ENCODE results near the gene EIF2B2.

EIF2B2 gene

DNA sequence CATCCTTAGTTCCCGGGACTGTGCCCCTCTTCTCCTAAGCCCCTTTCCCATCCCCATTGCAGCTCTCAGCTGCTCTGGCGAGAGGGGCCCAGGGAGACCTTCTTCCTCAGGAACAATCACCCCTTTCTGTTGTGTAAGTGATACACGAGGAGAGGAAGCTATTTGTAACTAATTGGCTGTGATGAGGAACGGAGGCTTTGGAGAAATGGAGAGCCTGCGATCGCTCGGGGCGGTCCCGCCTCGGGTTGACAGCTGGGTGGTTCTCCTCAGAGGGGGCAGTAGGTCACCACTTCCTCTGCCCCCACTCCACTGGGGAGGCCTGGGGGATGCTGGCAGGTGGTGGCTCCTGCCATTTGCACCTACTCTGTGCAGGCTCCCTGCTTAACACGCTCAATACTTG lies 40.7 kb upstream of the EIF2B2 start:
- TF ChIP-seq, protein P1, sequence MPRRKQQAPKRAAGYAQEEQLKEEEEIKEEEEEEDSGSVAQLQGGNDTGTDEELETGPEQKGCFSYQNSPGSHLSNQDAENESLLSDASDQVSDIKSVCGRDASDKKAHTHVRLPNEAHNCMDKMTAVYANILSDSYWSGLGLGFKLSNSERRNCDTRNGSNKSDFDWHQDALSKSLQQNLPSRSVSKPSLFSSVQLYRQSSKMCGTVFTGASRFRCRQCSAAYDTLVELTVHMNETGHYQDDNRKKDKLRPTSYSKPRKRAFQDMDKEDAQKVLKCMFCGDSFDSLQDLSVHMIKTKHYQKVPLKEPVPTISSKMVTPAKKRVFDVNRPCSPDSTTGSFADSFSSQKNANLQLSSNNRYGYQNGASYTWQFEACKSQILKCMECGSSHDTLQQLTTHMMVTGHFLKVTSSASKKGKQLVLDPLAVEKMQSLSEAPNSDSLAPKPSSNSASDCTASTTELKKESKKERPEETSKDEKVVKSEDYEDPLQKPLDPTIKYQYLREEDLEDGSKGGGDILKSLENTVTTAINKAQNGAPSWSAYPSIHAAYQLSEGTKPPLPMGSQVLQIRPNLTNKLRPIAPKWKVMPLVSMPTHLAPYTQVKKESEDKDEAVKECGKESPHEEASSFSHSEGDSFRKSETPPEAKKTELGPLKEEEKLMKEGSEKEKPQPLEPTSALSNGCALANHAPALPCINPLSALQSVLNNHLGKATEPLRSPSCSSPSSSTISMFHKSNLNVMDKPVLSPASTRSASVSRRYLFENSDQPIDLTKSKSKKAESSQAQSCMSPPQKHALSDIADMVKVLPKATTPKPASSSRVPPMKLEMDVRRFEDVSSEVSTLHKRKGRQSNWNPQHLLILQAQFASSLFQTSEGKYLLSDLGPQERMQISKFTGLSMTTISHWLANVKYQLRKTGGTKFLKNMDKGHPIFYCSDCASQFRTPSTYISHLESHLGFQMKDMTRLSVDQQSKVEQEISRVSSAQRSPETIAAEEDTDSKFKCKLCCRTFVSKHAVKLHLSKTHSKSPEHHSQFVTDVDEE (CRISPR knock-in tag; IDR thresholded peaks at IDR 0.05): no peak

DNA sequence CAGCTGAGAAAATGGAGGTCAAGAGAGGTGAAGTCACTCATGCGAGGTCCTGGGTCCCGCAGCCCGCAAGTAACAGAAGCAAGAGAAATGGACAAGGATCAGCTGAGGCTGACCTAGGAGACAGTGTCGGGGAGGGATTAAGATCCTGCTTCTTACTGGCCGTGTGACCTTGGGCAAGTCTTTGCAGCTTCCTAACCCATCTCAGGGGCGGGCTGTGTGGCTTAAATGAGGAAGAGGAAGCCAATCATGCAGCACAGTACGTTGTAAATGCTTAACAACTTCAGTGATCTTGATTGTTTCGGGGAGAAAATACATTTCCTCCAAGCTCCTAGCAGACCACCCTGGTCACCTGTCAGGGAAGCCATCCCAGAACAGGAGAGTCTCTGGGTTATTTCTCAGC lies 40.2 kb upstream of the EIF2B2 start:
- TF ChIP-seq ZNF8 (CRISPR knock-in tag; IDR thresholded peaks at IDR 0.05) (no peak), ESRRG (CRISPR knock-in tag; IDR thresholded peaks at IDR 0.05) (no peak), PPARA (CRISPR knock-in tag; IDR thresholded peaks at IDR 0.05; ENCODE audit: borderline replicate concordance) (no peak), TOX (CRISPR knock-in tag; IDR thresholded peaks at IDR 0.05; ENCODE audit: borderline replicate concordance) (no peak), RARB (CRISPR knock-in tag; IDR thresholded peaks at IDR 0.05) (no peak), ZNF565 (CRISPR knock-in tag; conservative IDR thresholded peaks at IDR 0.05; ENCODE audit: low read depth) (no peak), GLIS3 (CRISPR knock-in tag; IDR thresholded peaks at IDR 0.05) (no peak), BACH2 (CRISPR knock-in tag; IDR thresholded peaks at IDR 0.05; ENCODE audit: borderline replicate concordance) (no peak), OSR1 (CRISPR knock-in tag; IDR thresholded peaks at IDR 0.05) (no peak), ZC3H10 (CRISPR knock-in tag; IDR thresholded peaks at IDR 0.05) (no peak), ZFP30 (CRISPR knock-in tag; IDR thresholded peaks at IDR 0.05) (no peak), ZNF70 (CRISPR knock-in tag; IDR thresholded peaks at IDR 0.05) (no peak)
- TF ChIP-seq, protein P2, sequence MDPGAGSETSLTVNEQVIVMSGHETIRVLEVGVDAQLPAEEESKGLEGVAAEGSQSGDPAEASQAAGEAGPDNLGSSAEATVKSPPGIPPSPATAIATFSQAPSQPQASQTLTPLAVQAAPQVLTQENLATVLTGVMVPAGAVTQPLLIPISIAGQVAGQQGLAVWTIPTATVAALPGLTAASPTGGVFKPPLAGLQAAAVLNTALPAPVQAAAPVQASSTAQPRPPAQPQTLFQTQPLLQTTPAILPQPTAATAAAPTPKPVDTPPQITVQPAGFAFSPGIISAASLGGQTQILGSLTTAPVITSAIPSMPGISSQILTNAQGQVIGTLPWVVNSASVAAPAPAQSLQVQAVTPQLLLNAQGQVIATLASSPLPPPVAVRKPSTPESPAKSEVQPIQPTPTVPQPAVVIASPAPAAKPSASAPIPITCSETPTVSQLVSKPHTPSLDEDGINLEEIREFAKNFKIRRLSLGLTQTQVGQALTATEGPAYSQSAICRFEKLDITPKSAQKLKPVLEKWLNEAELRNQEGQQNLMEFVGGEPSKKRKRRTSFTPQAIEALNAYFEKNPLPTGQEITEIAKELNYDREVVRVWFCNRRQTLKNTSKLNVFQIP (CRISPR knock-in tag; IDR thresholded peaks at IDR 0.05; ENCODE audit: borderline replicate concordance, low read depth): no peak
- TF ChIP-seq, protein P1 (CRISPR knock-in tag; IDR thresholded peaks at IDR 0.05): no peak
- TF ChIP-seq, protein P3, sequence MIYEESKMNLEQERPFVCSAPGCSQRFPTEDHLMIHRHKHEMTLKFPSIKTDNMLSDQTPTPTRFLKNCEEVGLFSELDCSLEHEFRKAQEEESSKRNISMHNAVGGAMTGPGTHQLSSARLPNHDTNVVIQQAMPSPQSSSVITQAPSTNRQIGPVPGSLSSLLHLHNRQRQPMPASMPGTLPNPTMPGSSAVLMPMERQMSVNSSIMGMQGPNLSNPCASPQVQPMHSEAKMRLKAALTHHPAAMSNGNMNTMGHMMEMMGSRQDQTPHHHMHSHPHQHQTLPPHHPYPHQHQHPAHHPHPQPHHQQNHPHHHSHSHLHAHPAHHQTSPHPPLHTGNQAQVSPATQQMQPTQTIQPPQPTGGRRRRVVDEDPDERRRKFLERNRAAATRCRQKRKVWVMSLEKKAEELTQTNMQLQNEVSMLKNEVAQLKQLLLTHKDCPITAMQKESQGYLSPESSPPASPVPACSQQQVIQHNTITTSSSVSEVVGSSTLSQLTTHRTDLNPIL (CRISPR knock-in tag; IDR thresholded peaks at IDR 0.05; ENCODE audit: low read depth): no peak
- no peak for ATAC-seq

More for the DNA sequence above, 40.7 kb upstream of the EIF2B2 start:
- no peak for ATAC-seq

DNA sequence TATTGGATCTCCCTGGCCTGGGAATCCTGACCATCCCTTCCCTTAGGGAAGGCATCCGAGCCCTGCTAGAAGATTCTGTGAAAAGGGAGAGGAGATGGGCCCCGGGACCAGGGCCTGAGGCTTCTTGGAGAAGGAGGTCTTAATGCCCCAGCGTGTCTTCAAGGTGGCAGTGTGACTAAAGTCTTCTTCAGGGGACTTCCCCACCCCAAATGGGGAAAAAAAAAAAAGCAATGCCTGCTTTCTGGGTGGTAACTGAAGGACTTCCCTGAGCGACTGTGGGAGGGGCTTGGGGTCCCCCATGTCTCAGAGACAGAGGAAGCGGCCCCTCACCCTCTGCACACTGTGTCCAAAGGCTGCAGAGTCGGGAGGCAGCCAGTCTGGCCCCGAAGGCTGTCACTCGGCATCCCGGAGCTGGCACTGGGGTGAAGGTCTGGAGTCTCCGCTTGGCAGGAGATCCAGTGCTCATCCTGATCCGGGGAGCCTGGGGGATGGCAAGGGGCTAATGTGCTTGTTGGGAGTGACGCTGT lies 39.5 kb upstream of the EIF2B2 start:
- ATAC-seq: peak; percentile 32; the same call in 1 of the 3 replicates
- TF ChIP-seq GLIS3 (CRISPR knock-in tag; IDR thresholded peaks at IDR 0.05): no peak
- TF ChIP-seq, protein P4, sequence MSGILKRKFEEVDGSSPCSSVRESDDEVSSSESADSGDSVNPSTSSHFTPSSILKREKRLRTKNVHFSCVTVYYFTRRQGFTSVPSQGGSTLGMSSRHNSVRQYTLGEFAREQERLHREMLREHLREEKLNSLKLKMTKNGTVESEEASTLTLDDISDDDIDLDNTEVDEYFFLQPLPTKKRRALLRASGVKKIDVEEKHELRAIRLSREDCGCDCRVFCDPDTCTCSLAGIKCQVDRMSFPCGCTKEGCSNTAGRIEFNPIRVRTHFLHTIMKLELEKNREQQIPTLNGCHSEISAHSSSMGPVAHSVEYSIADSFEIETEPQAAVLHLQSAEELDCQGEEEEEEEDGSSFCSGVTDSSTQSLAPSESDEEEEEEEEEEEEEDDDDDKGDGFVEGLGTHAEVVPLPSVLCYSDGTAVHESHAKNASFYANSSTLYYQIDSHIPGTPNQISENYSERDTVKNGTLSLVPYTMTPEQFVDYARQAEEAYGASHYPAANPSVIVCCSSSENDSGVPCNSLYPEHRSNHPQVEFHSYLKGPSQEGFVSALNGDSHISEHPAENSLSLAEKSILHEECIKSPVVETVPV (CRISPR knock-in tag; IDR thresholded peaks at IDR 0.05): no peak
- no peak for TF ChIP-seq RARB (CRISPR knock-in tag; IDR thresholded peaks at IDR 0.05)
- TF ChIP-seq ZFP30 (CRISPR knock-in tag; IDR thresholded peaks at IDR 0.05): no peak
- TF ChIP-seq ESRRG (CRISPR knock-in tag; IDR thresholded peaks at IDR 0.05): no peak
- TF ChIP-seq ZNF8 (CRISPR knock-in tag; IDR thresholded peaks at IDR 0.05): no peak
- TF ChIP-seq ARNTL (CRISPR knock-in tag; IDR thresholded peaks at IDR 0.05; ENCODE audit: borderline replicate concordance, low read depth): no peak
- TF ChIP-seq SNAI2 (CRISPR knock-in tag; IDR thresholded peaks at IDR 0.05): no peak
- no peak for TF ChIP-seq TOX (CRISPR knock-in tag; IDR thresholded peaks at IDR 0.05; ENCODE audit: borderline replicate concordance)
- TF ChIP-seq CSDC2 (CRISPR knock-in tag; IDR thresholded peaks at IDR 0.05): no peak
- no peak for TF ChIP-seq ISL1 (CRISPR knock-in tag; IDR thresholded peaks at IDR 0.05)
- no peak for TF ChIP-seq ZNF70 (CRISPR knock-in tag; IDR thresholded peaks at IDR 0.05)
- TF ChIP-seq ZC3H10 (CRISPR knock-in tag; IDR thresholded peaks at IDR 0.05): no peak
- no peak for TF ChIP-seq TCF4 (CRISPR knock-in tag; IDR thresholded peaks at IDR 0.05; ENCODE audit: borderline replicate concordance)
- TF ChIP-seq, protein P5, sequence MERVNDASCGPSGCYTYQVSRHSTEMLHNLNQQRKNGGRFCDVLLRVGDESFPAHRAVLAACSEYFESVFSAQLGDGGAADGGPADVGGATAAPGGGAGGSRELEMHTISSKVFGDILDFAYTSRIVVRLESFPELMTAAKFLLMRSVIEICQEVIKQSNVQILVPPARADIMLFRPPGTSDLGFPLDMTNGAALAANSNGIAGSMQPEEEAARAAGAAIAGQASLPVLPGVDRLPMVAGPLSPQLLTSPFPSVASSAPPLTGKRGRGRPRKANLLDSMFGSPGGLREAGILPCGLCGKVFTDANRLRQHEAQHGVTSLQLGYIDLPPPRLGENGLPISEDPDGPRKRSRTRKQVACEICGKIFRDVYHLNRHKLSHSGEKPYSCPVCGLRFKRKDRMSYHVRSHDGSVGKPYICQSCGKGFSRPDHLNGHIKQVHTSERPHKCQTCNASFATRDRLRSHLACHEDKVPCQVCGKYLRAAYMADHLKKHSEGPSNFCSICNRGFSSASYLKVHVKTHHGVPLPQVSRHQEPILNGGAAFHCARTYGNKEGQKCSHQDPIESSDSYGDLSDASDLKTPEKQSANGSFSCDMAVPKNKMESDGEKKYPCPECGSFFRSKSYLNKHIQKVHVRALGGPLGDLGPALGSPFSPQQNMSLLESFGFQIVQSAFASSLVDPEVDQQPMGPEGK (CRISPR knock-in tag; IDR thresholded peaks at IDR 0.05; ENCODE audit: borderline replicate concordance): no peak
- TF ChIP-seq, protein P3 (CRISPR knock-in tag; IDR thresholded peaks at IDR 0.05; ENCODE audit: low read depth): no peak
- no peak for TF ChIP-seq PPARA (CRISPR knock-in tag; IDR thresholded peaks at IDR 0.05; ENCODE audit: borderline replicate concordance)
- TF ChIP-seq OSR1 (CRISPR knock-in tag; IDR thresholded peaks at IDR 0.05): no peak

All from SK-N-SH treated with all-trans-retinoic acid at 6 μM for 48 hours (cell line).